Measurements from ENCODE around the gene LSR.

The LSR gene

DNA sequence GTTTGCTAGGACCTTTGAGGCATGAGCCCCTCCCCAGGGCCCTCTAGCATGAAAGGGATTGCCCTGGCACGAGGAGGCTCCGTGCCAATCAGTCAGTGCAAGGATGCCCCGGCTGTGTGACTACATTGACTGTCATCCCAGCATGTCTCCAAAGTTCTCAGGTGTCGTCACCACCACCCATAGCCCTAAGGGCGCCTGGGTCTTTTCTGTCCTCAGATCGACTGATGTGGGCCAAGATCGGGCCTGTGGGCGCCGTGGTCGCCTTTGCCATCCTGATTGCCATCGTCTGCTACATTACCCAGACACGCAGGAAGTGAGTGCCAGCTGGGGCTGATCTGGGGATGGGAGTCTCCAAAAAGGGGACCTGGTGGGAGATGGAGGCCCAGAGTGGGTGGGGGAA lies 61.5 kb downstream of the LSR start:
- H3K4me3 ChIP-seq (ENCODE audit: low read length) = no peak overlapping the region
- no peaks in the 10 kb centered on the region for H3K4me1 ChIP-seq (ENCODE audit: insufficient read depth, low read length)
- H3K9ac ChIP-seq (ENCODE audit: low read depth, low read length) = no peak overlapping the region
- H3K27me3 ChIP-seq (ENCODE audit: insufficient read depth, low read length) = no peaks in the 10 kb centered on the region
- no peaks in the 10 kb centered on the region for H3K9me3 ChIP-seq (ENCODE audit: insufficient read depth, low read depth, low read length)
- H3K27ac ChIP-seq (ENCODE audit: low read depth, low read length) = no peak overlapping the region
- no peaks in the 10 kb centered on the region for H3K36me3 ChIP-seq (ENCODE audit: insufficient read depth, low read length)
- WGBS = 93% methylated on average over 12 of the region's 12 CpGs

DNA sequence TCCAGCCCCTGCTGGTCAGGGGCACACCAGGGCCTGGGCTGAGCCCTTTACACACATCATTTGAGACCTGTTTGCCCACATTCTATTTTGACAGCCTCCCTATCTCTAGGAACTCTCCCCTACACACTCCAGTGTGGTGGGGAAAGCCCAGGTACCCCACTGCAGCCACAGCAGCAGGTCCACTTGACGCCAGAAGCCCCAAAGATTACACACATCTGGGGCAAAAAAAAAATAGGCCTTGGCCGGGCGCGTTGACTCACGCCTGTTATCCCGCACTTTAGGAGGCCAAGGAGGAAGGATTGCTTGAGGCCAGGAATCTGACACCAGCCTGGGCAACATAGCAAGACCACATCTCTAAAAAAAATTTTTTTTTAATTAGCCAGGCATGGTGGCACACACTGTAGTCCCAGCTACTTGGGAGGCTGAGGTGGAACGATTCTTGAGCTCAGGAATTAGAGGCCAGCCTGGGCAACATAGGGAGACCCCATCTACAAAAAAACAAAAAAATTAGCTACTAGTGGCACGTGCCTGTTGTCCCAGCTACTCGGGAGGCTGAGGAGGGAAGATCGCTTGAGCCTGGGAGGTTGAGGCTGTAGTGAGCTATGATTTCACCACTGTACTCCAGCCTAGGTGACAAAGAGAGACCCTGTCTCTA lies 62.1 kb downstream of the LSR start:
- Histone ChIP-seq H3K4me3 (ENCODE audit: low read length) (no peak overlapping the region), H3K4me1 (ENCODE audit: insufficient read depth, low read length) (no peaks in the 10 kb centered on the region), H3K9me3 (ENCODE audit: insufficient read depth, low read depth, low read length) (no peaks in the 10 kb centered on the region), H3K9ac (ENCODE audit: low read depth, low read length) (no peak overlapping the region), H3K36me3 (ENCODE audit: insufficient read depth, low read length) (no peaks in the 10 kb centered on the region), H3K27me3 (ENCODE audit: insufficient read depth, low read length) (no peaks in the 10 kb centered on the region), H3K27ac (ENCODE audit: low read depth, low read length) (no peak overlapping the region)
- 95% methylated on average over 10 of the region's 10 CpGs for WGBS

DNA sequence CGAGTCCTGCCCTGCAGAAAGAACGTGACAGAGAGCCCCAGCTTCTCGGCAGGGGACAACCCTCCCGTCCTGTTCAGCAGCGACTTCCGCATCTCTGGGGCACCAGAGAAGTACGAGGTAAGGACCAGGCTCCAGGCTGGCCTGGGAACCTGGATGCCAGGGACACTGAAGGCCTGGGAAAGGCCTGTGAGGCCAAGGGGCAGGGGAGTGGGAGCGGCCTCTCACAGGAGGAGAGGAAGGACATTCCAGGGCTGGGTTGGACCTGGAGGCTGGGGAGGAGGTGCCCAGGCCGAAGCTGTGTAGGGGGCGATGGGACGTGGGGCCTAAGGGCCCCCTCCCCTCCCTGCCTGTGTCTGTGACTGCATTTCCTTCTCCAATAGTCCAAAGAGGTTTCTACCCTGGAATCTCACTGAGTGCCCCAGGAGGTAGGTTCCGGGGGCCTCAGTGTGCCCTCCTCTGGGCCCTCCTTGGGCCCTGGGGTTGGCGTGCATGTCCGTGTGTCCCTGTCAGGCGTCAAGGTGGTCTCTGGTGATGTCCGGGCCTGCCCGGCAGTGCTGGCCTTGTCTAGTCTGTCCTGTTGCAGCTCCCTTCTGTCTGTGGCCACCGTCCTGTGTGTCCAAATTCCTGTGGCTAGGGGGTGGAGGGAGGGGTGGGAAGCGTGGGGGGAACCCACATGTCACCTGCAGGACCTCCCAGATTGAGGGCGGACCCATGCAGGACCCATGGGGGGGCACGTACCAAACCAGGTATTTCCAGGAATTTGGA lies 63.3 kb downstream of the LSR start:
- no peak overlapping the region for H3K27ac ChIP-seq (ENCODE audit: low read depth, low read length)
- 88% methylated on average over 21 of the region's 21 CpGs for WGBS

DNA sequence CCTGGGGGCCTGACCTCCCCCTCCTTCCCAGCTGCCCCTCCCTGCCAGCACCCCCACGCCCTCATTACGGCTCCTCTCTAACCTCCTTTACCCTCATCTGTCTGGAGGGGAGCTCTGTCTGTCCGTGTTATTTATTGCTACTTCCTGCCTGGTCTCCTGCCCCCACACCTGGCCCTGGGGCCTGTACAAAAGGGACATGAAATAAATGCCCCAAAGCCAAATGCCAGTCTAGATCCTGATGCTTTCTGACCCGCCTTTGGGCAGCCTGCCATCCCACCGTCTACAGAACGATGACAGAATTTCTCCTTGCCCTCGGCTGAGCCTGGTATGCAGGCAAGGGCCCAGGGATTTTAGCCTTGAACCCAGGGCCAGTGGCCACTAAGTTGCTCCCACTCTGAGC lies 64.8 kb downstream of the LSR start:
- H3K9ac ChIP-seq (ENCODE audit: low read depth, low read length) = no peak overlapping the region
- H3K4me1 ChIP-seq (ENCODE audit: insufficient read depth, low read length) = no peaks in the 10 kb centered on the region
- no peaks in the 10 kb centered on the region for H3K9me3 ChIP-seq (ENCODE audit: insufficient read depth, low read depth, low read length)
- no peak overlapping the region for H3K4me3 ChIP-seq (ENCODE audit: low read length)
- WGBS = 84% methylated on average over 7 of the region's 7 CpGs
- H3K27ac ChIP-seq (ENCODE audit: low read depth, low read length) = no peak overlapping the region
- no peaks in the 10 kb centered on the region for H3K27me3 ChIP-seq (ENCODE audit: insufficient read depth, low read length)
- no peaks in the 10 kb centered on the region for H3K36me3 ChIP-seq (ENCODE audit: insufficient read depth, low read length)

More for the DNA sequence above, 63.3 kb downstream of the LSR start:
- Histone ChIP-seq H3K4me3 (ENCODE audit: low read length) (no peak overlapping the region), H3K27me3 (ENCODE audit: insufficient read depth, low read length) (no peaks in the 10 kb centered on the region), H3K36me3 (ENCODE audit: insufficient read depth, low read length) (no peaks in the 10 kb centered on the region), H3K9ac (ENCODE audit: low read depth, low read length) (no peak overlapping the region), H3K9me3 (ENCODE audit: insufficient read depth, low read depth, low read length) (no peaks in the 10 kb centered on the region), H3K4me1 (ENCODE audit: insufficient read depth, low read length) (no peaks in the 10 kb centered on the region)

DNA sequence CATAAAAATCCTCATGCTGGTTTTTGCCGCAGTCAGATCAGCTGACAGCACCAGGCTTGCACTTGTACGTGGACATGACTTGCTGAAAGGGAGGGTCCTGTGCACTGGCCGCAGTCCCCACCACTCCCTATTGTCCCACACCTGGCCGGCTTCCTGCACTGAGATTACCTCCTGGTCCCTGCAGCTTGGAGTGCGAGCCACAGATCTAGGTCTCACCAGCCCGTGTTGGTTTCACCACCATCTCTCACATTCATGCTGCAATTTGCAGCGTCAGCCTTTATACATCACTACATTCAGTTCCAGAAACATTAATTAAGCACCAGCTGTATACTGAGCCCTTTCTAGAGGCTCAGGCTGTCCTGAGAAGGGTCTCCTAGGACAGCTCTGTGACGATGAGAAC lies 65.2 kb downstream of the LSR start:
- no peak overlapping the region for H3K27ac ChIP-seq (ENCODE audit: low read depth, low read length)
- WGBS = 90% methylated on average over 8 of the region's 8 CpGs
- no peaks in the 10 kb centered on the region for H3K36me3 ChIP-seq (ENCODE audit: insufficient read depth, low read length)
- no peak overlapping the region for H3K4me3 ChIP-seq (ENCODE audit: low read length)
- no peaks in the 10 kb centered on the region for H3K4me1 ChIP-seq (ENCODE audit: insufficient read depth, low read length)
- no peaks in the 10 kb centered on the region for H3K27me3 ChIP-seq (ENCODE audit: insufficient read depth, low read length)
- H3K9me3 ChIP-seq (ENCODE audit: insufficient read depth, low read depth, low read length) = no peaks in the 10 kb centered on the region
- H3K9ac ChIP-seq (ENCODE audit: low read depth, low read length) = no peak overlapping the region

DNA sequence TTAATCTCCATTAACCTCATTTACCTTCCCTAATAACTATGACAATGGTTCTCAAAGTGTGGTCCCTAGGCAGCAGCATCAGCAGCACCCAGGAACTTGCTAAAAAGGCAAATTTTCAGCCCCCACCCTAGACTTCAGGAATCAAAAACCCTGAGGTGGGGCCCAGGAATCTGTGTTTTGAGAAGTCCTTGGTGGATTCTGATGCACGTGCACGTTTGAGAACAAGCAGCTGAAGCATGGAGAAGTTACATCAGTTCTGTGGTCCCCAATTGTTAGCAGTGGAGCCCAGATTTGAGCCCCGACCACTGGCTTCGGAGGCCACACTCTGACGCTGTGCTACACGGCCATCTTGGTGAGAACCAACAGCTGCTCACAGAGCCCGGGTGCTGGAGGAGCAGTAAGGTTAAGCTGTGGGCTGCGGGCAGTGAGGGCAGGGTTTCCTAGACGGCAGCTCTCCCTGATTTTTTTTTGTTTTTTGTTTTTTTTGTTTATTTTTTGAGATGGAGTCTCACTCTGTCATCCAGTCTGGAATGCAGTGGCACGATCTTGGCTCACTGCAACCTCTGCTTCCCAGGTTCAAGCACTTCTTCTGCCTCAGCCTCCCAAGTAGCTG lies 66.2 kb downstream of the LSR start:
- H3K4me1 ChIP-seq (ENCODE audit: insufficient read depth, low read length) = no peaks in the 10 kb centered on the region
- no peak overlapping the region for H3K27ac ChIP-seq (ENCODE audit: low read depth, low read length)
- no peak overlapping the region for H3K9ac ChIP-seq (ENCODE audit: low read depth, low read length)
- no peaks in the 10 kb centered on the region for H3K27me3 ChIP-seq (ENCODE audit: insufficient read depth, low read length)
- H3K36me3 ChIP-seq (ENCODE audit: insufficient read depth, low read length) = no peaks in the 10 kb centered on the region
- H3K9me3 ChIP-seq (ENCODE audit: insufficient read depth, low read depth, low read length) = no peaks in the 10 kb centered on the region
- 93% methylated on average over 10 of the region's 10 CpGs for WGBS
- no peak overlapping the region for H3K4me3 ChIP-seq (ENCODE audit: low read length)

DNA sequence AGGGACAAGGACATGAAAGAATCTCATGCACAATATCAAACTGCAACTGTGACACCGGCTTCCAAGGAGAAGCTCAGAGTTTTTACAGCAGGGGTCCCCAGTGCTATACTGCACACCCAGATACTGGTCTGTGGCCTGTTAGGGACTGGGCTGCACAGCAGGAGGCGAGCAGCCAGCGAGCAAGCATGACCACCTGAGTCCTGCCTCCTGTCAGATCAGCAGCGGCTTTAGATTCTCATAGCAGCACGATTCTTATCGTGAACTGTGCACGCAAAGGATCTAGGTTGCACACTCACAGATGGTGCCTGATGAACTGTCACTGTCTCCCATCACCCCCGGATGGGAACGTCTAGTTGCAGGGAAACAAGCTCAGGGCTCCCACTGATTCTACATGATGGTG lies 67.1 kb downstream of the LSR start:
- H3K9me3 ChIP-seq (ENCODE audit: insufficient read depth, low read depth, low read length) = no peaks in the 10 kb centered on the region
- H3K36me3 ChIP-seq (ENCODE audit: insufficient read depth, low read length) = no peaks in the 10 kb centered on the region
- no peaks in the 10 kb centered on the region for H3K27me3 ChIP-seq (ENCODE audit: insufficient read depth, low read length)
- no peaks in the 10 kb centered on the region for H3K4me1 ChIP-seq (ENCODE audit: insufficient read depth, low read length)
- 89% methylated on average over 9 of the region's 9 CpGs for WGBS
- H3K27ac ChIP-seq (ENCODE audit: low read depth, low read length) = no peak overlapping the region
- H3K9ac ChIP-seq (ENCODE audit: low read depth, low read length) = no peak overlapping the region
- H3K4me3 ChIP-seq (ENCODE audit: low read length) = no peak overlapping the region

DNA sequence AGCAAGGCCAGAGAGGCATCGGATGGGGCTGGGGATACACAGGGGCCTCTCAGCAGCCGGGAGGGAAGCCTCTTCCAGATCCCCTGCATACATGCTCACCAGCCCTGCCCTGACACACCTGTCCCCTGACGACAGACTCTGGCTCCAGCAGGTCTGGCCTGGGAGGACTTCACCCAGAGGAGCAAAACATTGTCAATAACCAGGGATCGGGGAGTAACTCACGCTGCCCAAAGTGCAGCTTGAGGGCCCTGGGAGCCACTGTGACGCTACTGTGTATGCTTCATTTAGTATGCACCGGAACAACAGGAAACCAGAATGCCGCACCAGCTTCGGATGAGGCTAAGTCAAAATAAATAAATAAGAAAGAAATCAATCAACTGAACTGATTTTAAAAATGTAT lies 67.8 kb downstream of the LSR start:
- Histone ChIP-seq H3K4me3 (ENCODE audit: low read length) (no peak overlapping the region), H3K36me3 (ENCODE audit: insufficient read depth, low read length) (no peaks in the 10 kb centered on the region), H3K27me3 (ENCODE audit: insufficient read depth, low read length) (no peaks in the 10 kb centered on the region), H3K9me3 (ENCODE audit: insufficient read depth, low read depth, low read length) (no peaks in the 10 kb centered on the region), H3K27ac (ENCODE audit: low read depth, low read length) (no peak overlapping the region), H3K9ac (ENCODE audit: low read depth, low read length) (no peak overlapping the region), H3K4me1 (ENCODE audit: insufficient read depth, low read length) (no peaks in the 10 kb centered on the region)
- WGBS = 83% methylated on average over 7 of the region's 9 CpGs
